ENCODE data around the gene DMRT2.

Gene DMRT2

GRCh38 chr9:1028501-1029190 lies 21.5 kb upstream of the DMRT2 start:
- Histone ChIP-seq H3K4me1 (no peaks in the 10 kb centered on the region), H3K27me3 (ENCODE audit: low read depth) (no peaks in the 10 kb centered on the region), H3K36me3 (replicated peaks) (no peaks in the 10 kb centered on the region), H3K9me3 (no peaks in the 10 kb centered on the region; the same call in 1 of the 2 replicates), H3K4me3 (no peak overlapping the region)
- in situ Hi-C loops (cut with MboI; ENCODE audit: low sequenced_read_pairs): no loop called here
- DNase-seq (ENCODE audit: low spot score in 2 of 2): no peak

- DNase-seq (ENCODE audit: low spot score in 2 of 2): no peak
- H3K27me3 ChIP-seq (ENCODE audit: low read depth): no peaks in the 10 kb centered on the region
- no peaks in the 10 kb centered on the region for H3K4me1 ChIP-seq
- no peak overlapping the region for H3K4me3 ChIP-seq
- no peaks in the 10 kb centered on the region; the same call in none of the 2 replicates for H3K9me3 ChIP-seq
- in situ Hi-C loops (cut with MboI; ENCODE audit: low sequenced_read_pairs): no loop called here
- H3K36me3 ChIP-seq (replicated peaks): no peaks in the 10 kb centered on the region
These were observed 18.1 kb upstream of the DMRT2 start for GRCh38 chr9:1031951-1032601.

GRCh38 chr9:1034271-1034670 lies 15.9 kb upstream of the DMRT2 start:
- Histone ChIP-seq H3K4me3 (no peak overlapping the region), H3K9me3 (no peaks in the 10 kb centered on the region; the same call in 1 of the 2 replicates), H3K36me3 (replicated peaks) (no peaks in the 10 kb centered on the region), H3K4me1 (no peaks in the 10 kb centered on the region), H3K27me3 (ENCODE audit: low read depth) (peaks cover 2% of the 10 kb centered on the region; the same call in 1 of the 2 replicates)
- in situ Hi-C loops (cut with MboI; ENCODE audit: low sequenced_read_pairs): no loop called here
- no peak for DNase-seq (ENCODE audit: low spot score in 2 of 2)

GRCh38 chr9:1039589-1039988 lies 10.6 kb upstream of the DMRT2 start:
- Histone ChIP-seq H3K4me1 (no peaks in the 10 kb centered on the region), H3K36me3 (replicated peaks) (no peaks in the 10 kb centered on the region), H3K27me3 (ENCODE audit: low read depth) (peaks cover 11% of the 10 kb centered on the region; the same call in 1 of the 2 replicates), H3K4me3 (no peak overlapping the region), H3K9me3 (no peaks in the 10 kb centered on the region; the same call in 1 of the 2 replicates)
- in situ Hi-C loops (cut with MboI; ENCODE audit: low sequenced_read_pairs): no loop called here
- DNase-seq (ENCODE audit: low spot score in 2 of 2): no peak

- Histone ChIP-seq H3K36me3 (replicated peaks) (no peaks in the 10 kb centered on the region), H3K4me1 (no peaks in the 10 kb centered on the region), H3K9me3 (no peaks in the 10 kb centered on the region), H3K27me3 (ENCODE audit: low read depth) (peaks cover 11% of the 10 kb centered on the region; the same call in 1 of the 2 replicates), H3K4me3 (peak overlapping the region; percentile 9; the same call in 1 of the 2 replicates)
- in situ Hi-C loops (cut with MboI; ENCODE audit: low sequenced_read_pairs): no loop called here
- DNase-seq (ENCODE audit: low spot score in 2 of 2): peak in 1 of 2 experiments; percentile 74
These were observed 7.7 kb upstream of the DMRT2 start for GRCh38 chr9:1042466-1042865.

GRCh38 chr9:1044643-1045042 lies 5.5 kb upstream of the DMRT2 start:
- DNase-seq (ENCODE audit: low spot score in 2 of 2): no peak
- H3K9me3 ChIP-seq: no peaks in the 10 kb centered on the region
- no peaks in the 10 kb centered on the region for H3K4me1 ChIP-seq
- no peak overlapping the region for H3K4me3 ChIP-seq
- no peaks in the 10 kb centered on the region for H3K36me3 ChIP-seq (replicated peaks)
- in situ Hi-C loops (cut with MboI; ENCODE audit: low sequenced_read_pairs): no loop called here
- peaks cover 9% of the 10 kb centered on the region; the same call in 1 of the 2 replicates for H3K27me3 ChIP-seq (ENCODE audit: low read depth)

GRCh38 chr9:1046639-1047572 lies 3.3 kb upstream of the DMRT2 start:
- in situ Hi-C loops (cut with MboI; ENCODE audit: low sequenced_read_pairs): no loop called here
- Histone ChIP-seq H3K27me3 (ENCODE audit: low read depth) (no peaks in the 10 kb centered on the region), H3K9me3 (no peaks in the 10 kb centered on the region), H3K4me1 (no peaks in the 10 kb centered on the region), H3K36me3 (replicated peaks) (no peaks in the 10 kb centered on the region), H3K4me3 (no peak overlapping the region)
- DNase-seq (ENCODE audit: low spot score in 2 of 2): no peak

GRCh38 chr9:1047591-1048230 lies 2.4 kb upstream of the DMRT2 start:
- H3K9me3 ChIP-seq: no peaks in the 10 kb centered on the region
- no peak overlapping the region for H3K4me3 ChIP-seq
- no peaks in the 10 kb centered on the region for H3K4me1 ChIP-seq
- DNase-seq (ENCODE audit: low spot score in 2 of 2): no peak
- no peaks in the 10 kb centered on the region for H3K36me3 ChIP-seq (replicated peaks)
- in situ Hi-C loops (cut with MboI; ENCODE audit: low sequenced_read_pairs): no loop called here
- H3K27me3 ChIP-seq (ENCODE audit: low read depth): no peaks in the 10 kb centered on the region

- Histone ChIP-seq H3K4me3 (no peak overlapping the region), H3K27me3 (ENCODE audit: low read depth) (no peaks in the 10 kb centered on the region), H3K9me3 (no peaks in the 10 kb centered on the region), H3K36me3 (replicated peaks) (no peaks in the 10 kb centered on the region), H3K4me1 (no peaks in the 10 kb centered on the region)
- in situ Hi-C loops (cut with MboI; ENCODE audit: low sequenced_read_pairs): no loop called here
- no peak for DNase-seq (ENCODE audit: low spot score in 2 of 2)
These were observed 1.9 kb upstream of the DMRT2 start for GRCh38 chr9:1048231-1048619.

GRCh38 chr9:1048811-1049210 lies 1.3 kb upstream of the DMRT2 start:
- H3K36me3 ChIP-seq (replicated peaks): no peaks in the 10 kb centered on the region
- no peaks in the 10 kb centered on the region for H3K4me1 ChIP-seq
- no peaks in the 10 kb centered on the region for H3K27me3 ChIP-seq (ENCODE audit: low read depth)
- no peaks in the 10 kb centered on the region for H3K9me3 ChIP-seq
- in situ Hi-C loops (cut with MboI; ENCODE audit: low sequenced_read_pairs): no loop called here
- H3K4me3 ChIP-seq: no peak overlapping the region
- DNase-seq (ENCODE audit: low spot score in 2 of 2): no peak

- in situ Hi-C loops (cut with MboI; ENCODE audit: low sequenced_read_pairs): no loop called here
- H3K27me3 ChIP-seq (ENCODE audit: low read depth): no peaks in the 10 kb centered on the region
- DNase-seq (ENCODE audit: low spot score in 2 of 2): no peak
- no peaks in the 10 kb centered on the region for H3K4me1 ChIP-seq
- H3K4me3 ChIP-seq: no peak overlapping the region
- H3K36me3 ChIP-seq (replicated peaks): no peaks in the 10 kb centered on the region
- no peaks in the 10 kb centered on the region for H3K9me3 ChIP-seq
These were observed 516 bp upstream of the DMRT2 start for GRCh38 chr9:1049641-1050040.

- Histone ChIP-seq H3K36me3 (replicated peaks) (no peaks in the 10 kb centered on the region), H3K4me1 (peaks cover 3% of the 10 kb centered on the region), H3K4me3 (no peak overlapping the region), H3K9me3 (no peaks in the 10 kb centered on the region), H3K27me3 (ENCODE audit: low read depth) (no peaks in the 10 kb centered on the region)
- in situ Hi-C loops (cut with MboI; ENCODE audit: low sequenced_read_pairs): no loop called here
- no peak for DNase-seq (ENCODE audit: low spot score in 2 of 2)
These were observed 1.0 kb downstream of the DMRT2 start for GRCh38 chr9:1051210-1051583.

GRCh38 chr9:1051584-1052275 lies 1.6 kb downstream of the DMRT2 start:
- H3K4me3 ChIP-seq: no peak overlapping the region
- peaks cover 3% of the 10 kb centered on the region for H3K4me1 ChIP-seq
- H3K36me3 ChIP-seq (replicated peaks): no peaks in the 10 kb centered on the region
- peak in 1 of 2 experiments; percentile 33 for DNase-seq (ENCODE audit: low spot score in 2 of 2)
- in situ Hi-C loops (cut with MboI; ENCODE audit: low sequenced_read_pairs): no loop called here
- no peaks in the 10 kb centered on the region for H3K27me3 ChIP-seq (ENCODE audit: low read depth)
- H3K9me3 ChIP-seq: no peaks in the 10 kb centered on the region
